Body of pancreas (tissue), 4 donors: ENCODE measurements around the gene SYNE1. TPM values are rescaled to one million over a fixed set of nuclear protein-coding genes. Genes with fewer than 3 reads are reported as not detected.

Experiments used
- ATAC-seq: fragments of 150-250 bp; one replicate; pipeline ENCODE4 v1.9.1; 2016
- DNase-seq, 4 donors: peaks; one replicate each; pipeline ENCODE4 v3.0.0-alpha.2; 2019
- H3K27ac ChIP-seq, 4 donors: fragments of 200-600 bp; sonication (generic); 1 replicate in 3 of 4; 2 replicates in 1 of 4; pipeline versions ENCODE4 v1.5.1 to v1.6.1; 2016 to 2019; ENCODE audit warnings: mild to moderate bottlenecking in 1 of 4, mixed read lengths in 1 of 4, moderate library complexity in 1 of 4
- H3K27me3 ChIP-seq, 2 donors: fragments of 200-600 bp; sonication (generic); one replicate each; pipeline ENCODE4 v1.6.0; 2016; ENCODE audit warnings: mild to moderate bottlenecking in 1 of 2
- H3K36me3 ChIP-seq, 2 donors: fragments of 200-600 bp; sonication (generic); replicated peaks in 1 of 2; 2 replicates each; pipeline ENCODE4 v1.5.1; 2016; ENCODE audit warnings: low read depth in 2 of 2; ENCODE audit not compliant: insufficient read depth in 1 of 2
- H3K4me1 ChIP-seq: fragments of 200-600 bp; sonication (generic); one replicate; pipeline ENCODE4 v1.6.0; 2016
- H3K4me3 ChIP-seq, 2 donors: fragments of 200-600 bp; sonication (generic); 1 replicate in 1 of 2; 2 replicates in 1 of 2; pipeline ENCODE4 v1.5.1; 2016 to 2019
- H3K9me3 ChIP-seq, 3 donors: fragments of 200-600 bp; sonication (generic); 1 replicate in 2 of 3; 2 replicates in 1 of 3; pipeline ENCODE4 v1.5.1; 2016
- CTCF ChIP-seq, 7 experiments: fragments of 450-650 bp in 4 of 7; fragments of 200-600 bp in 3 of 7; sonication (generic) in 3 of 7; IDR thresholded peaks; one replicate each; pipeline ENCODE4 v1.5.1; 2016 to 2019; ENCODE audit warnings: antibody characterized with exemption in 7 of 7
- POLR2A ChIP-seq, 3 donors: fragments of 450-650 bp; IDR thresholded peaks; one replicate each; pipeline ENCODE4 v1.6.1; 2016; ENCODE audit warnings: antibody characterized with exemption in 3 of 3, mild to moderate bottlenecking in 2 of 3
- WGBS, 2 donors: methylation state at CpG; one replicate each; pipeline ENCODE4 v1.1.5; 2017; 5-methylcytosine and 5-hydroxymethylcytosine counted together
- intact Hi-C: fragments of 100-400 bp; cut with DNase I; formaldehyde crosslinking; loops from one replicate; pipeline ENCODE4 v1.15.1; 2023
- total RNA-seq, 2 donors: library from RNA; depleted of rRNA; stranded (reverse); fragments of >200 nt; gene quantifications; one replicate each; pipeline ENCODE4 v1.1.0, GENCODE V29; 2016

The SYNE1 gene
- total RNA-seq, 2 donors from 2014 or later = 109 to 123 TPM

DNA sequence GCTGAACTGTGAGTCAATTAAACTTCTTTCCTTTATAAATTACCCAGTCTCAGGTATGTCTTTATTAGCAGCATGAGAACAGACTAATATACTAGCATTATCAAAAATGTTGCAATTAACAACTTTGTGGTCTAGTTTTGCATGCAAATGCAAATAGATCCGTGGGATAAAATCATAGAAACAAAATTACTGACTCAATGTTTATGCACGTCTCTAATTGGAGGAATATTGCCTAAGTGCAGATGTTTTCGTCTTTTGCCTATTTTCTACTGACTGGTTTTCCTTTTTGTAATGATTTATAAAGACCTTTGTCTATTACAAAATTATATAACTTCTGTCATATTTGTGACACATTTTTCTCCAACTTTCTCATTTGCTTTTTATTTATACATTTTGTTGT, 51.9 kb downstream of the SYNE1 start:
- H3K27ac ChIP-seq = no peak overlapping the region
- DNase-seq (no peak), ATAC-seq (no peak)
- 47 to 69% methylated on average over 3 of the region's 3 CpGs for WGBS, 2 donors
- no peaks in the 10 kb centered on the region for H3K4me1 ChIP-seq
- H3K4me3 ChIP-seq = no peak overlapping the region
- no peaks in the 10 kb centered on the region for H3K27me3 ChIP-seq
- TF ChIP-seq CTCF (IDR thresholded peaks at IDR 0.05) = no peak
- no peak for TF ChIP-seq POLR2A (IDR thresholded peaks at IDR 0.05)
- no peaks in the 10 kb centered on the region for H3K36me3 ChIP-seq
- H3K9me3 ChIP-seq = no peaks in the 10 kb centered on the region
- intact Hi-C loops = no loop called here

DNA sequence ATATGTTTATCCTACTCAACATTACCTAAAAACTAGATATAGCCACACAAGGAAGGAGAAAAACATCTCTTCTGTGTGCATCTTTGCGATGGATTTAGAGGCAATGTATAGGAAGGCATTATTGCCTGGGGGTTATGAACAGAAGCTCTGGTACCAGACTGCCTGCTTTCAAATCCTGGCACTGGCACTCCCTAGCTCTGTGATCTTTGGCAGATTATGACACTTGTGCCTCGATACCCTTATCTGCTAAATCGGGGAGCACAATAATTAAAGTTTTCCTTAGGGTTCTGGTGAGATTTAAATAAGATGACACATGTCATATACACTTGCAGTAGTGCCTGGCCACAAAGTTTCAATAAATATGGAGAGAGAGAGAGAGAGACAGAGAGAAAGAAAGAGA, 53.3 kb downstream of the SYNE1 start:
- 59 to 66% methylated on average over 3 of the region's 3 CpGs for WGBS, 2 donors
- Histone ChIP-seq H3K4me3 (no peak overlapping the region), H3K27ac (no peak overlapping the region), H3K4me1 (no peaks in the 10 kb centered on the region), H3K9me3 (no peaks in the 10 kb centered on the region), H3K27me3 (no peaks in the 10 kb centered on the region), H3K36me3 (no peaks in the 10 kb centered on the region)
- TF ChIP-seq POLR2A (IDR thresholded peaks at IDR 0.05) = no peak
- no peak for TF ChIP-seq CTCF (IDR thresholded peaks at IDR 0.05)
- intact Hi-C loops = no loop called here
- no peak for ATAC-seq
- no peak for DNase-seq

DNA sequence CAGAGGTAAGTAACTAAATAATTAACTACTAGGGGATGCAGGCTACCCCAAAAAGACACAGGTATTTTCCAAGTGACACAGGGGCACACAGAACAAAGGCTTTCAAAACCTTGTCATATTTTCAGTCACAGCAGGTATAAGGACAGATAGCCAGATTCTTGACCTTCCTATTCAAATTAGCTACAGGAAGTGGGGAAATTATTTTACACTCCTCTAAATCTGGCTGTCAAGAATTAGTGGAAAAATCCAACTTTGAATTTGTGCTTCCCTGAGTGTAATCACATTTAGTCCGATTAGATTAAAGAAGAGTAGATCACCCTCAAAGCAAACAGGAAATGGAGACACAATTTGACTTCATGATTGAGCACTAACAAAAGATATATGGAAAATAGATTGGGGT, 60.6 kb downstream of the SYNE1 start:
- TF ChIP-seq POLR2A (IDR thresholded peaks at IDR 0.05) (no peak), CTCF (IDR thresholded peaks at IDR 0.05) (no peak)
- ATAC-seq (no peak), DNase-seq (no peak)
- Histone ChIP-seq H3K27ac (no peak overlapping the region), H3K4me3 (no peak overlapping the region), H3K9me3 (no peaks in the 10 kb centered on the region), H3K36me3 (no peaks in the 10 kb centered on the region), H3K27me3 (no peaks in the 10 kb centered on the region), H3K4me1 (peaks cover 13% of the 10 kb centered on the region)
- intact Hi-C loops = no loop called here
- WGBS, 2 donors = 51 to 56% methylated on average over 1 of the region's 1 CpG

- Histone ChIP-seq H3K4me1 (peaks cover 13% of the 10 kb centered on the region), H3K27ac (no peak overlapping the region), H3K36me3 (no peaks in the 10 kb centered on the region), H3K4me3 (no peak overlapping the region), H3K27me3 (no peaks in the 10 kb centered on the region), H3K9me3 (no peaks in the 10 kb centered on the region)
- intact Hi-C loops = no loop called here
- peak; percentile 72 for ATAC-seq
- WGBS, 2 donors = 11 to 20% methylated on average over 4 of the region's 4 CpGs
- peak in 2 of 4 donors; percentile 16 to 37 for DNase-seq
- TF ChIP-seq POLR2A (IDR thresholded peaks at IDR 0.05) (no peak), CTCF (IDR thresholded peaks at IDR 0.05) (no peak)
Measured at GRCh38 chr6:152575621-152576150, 61.5 kb downstream of the SYNE1 start.

DNA sequence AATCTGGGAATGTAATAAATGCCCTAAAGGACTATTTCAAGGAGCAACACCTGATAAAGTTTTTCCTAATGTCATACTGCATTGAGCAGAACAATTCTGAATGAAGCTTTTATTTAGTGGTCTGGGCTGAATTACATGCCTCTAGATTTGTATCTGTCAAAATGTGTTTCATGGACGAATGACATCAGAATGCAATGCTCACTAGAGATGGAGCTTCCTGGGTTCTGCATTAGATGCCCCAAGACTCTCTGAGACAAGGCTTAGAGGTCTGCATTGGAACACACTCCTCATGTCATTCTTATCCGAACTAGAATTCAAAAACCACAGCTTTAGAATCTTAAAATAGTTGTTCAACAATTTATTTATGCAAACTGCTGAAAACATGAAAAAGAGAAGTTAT, 62.0 kb downstream of the SYNE1 start:
- no peaks in the 10 kb centered on the region for H3K9me3 ChIP-seq
- WGBS, 2 donors = 23 to 40% methylated on average over 2 of the region's 2 CpGs
- no peaks in the 10 kb centered on the region for H3K36me3 ChIP-seq
- H3K27me3 ChIP-seq = no peaks in the 10 kb centered on the region
- no peak for TF ChIP-seq CTCF (IDR thresholded peaks at IDR 0.05)
- no peak for TF ChIP-seq POLR2A (IDR thresholded peaks at IDR 0.05)
- no peak overlapping the region for H3K4me3 ChIP-seq
- H3K27ac ChIP-seq = no peak overlapping the region
- ATAC-seq (no peak), DNase-seq (no peak)
- peaks cover 13% of the 10 kb centered on the region for H3K4me1 ChIP-seq
- intact Hi-C loops = no loop called here
